A673 (cell line): ENCODE results near the gene POLR2M.

ENCODE experiments used
- EZH2 ChIP-seq: fragments of 200-600 bp; sonication (generic); IDR thresholded peaks from 2 replicates; pipeline ENCODE4 v1.6.1; 2017; ENCODE audit warnings: borderline replicate concordance, low read depth, mild to moderate bottlenecking, mixed read lengths, antibody characterized with exemption, low read length; ENCODE audit not compliant: poor library complexity, severe bottlenecking
- TF ChIP-seq, protein P1 (sequence below): fragments of 300-800, 200-600 bp; sonication (generic); conservative IDR thresholded peaks from 2 replicates; pipeline ENCODE4 v1.5.1; 2017; ENCODE audit warnings: low read depth, mild to moderate bottlenecking, antibody characterized with exemption, low read length, moderate library complexity, mixed read lengths

DNA sequence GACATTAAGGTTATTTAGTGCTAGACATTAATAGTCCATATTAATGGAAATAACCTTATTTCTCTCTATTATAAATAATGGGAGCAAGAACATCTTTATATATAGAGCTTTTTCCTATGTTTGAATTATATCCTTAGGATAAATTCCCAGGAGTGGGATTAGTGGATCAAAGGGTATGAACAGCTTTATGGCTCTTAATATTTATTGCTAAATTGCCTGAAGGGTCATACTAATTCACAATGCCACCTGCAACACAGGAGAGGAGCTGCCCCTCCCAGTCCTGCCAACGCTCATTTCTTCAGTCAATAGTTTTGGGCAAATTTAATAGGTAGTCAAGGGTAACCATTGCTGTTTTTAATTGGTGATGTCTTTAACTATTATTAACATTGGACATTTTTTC lies 48.9 kb upstream of the POLR2M start:
- TF ChIP-seq, protein P1, sequence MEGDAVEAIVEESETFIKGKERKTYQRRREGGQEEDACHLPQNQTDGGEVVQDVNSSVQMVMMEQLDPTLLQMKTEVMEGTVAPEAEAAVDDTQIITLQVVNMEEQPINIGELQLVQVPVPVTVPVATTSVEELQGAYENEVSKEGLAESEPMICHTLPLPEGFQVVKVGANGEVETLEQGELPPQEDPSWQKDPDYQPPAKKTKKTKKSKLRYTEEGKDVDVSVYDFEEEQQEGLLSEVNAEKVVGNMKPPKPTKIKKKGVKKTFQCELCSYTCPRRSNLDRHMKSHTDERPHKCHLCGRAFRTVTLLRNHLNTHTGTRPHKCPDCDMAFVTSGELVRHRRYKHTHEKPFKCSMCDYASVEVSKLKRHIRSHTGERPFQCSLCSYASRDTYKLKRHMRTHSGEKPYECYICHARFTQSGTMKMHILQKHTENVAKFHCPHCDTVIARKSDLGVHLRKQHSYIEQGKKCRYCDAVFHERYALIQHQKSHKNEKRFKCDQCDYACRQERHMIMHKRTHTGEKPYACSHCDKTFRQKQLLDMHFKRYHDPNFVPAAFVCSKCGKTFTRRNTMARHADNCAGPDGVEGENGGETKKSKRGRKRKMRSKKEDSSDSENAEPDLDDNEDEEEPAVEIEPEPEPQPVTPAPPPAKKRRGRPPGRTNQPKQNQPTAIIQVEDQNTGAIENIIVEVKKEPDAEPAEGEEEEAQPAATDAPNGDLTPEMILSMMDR, result no peak
- no peak for TF ChIP-seq EZH2
